ENCODE measurements around the gene CDH23.

The CDH23 gene

DNA sequence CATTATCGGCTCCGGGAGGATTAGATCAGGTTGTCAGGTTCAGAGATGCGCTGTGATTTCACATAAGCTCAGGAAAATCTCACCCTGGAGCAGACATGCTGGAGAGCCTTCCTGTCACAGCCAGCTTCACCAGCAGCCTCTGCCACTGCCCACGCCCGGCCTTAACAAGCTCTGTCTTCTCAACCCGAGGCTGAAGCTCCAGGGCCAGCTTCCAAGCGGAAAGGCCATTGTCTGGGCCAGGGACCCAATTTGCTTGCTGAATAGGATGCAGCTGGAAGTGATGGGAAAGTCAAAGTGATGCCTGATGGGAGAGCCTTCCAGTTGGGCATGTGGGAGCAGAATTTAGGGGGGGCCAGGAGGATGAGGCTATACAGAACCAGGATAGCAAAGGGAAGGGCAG, 286.6 kb downstream of the CDH23 start:
- DNase-seq, result peak in 10 of 56 donors; percentile 4 to 26 (median 14)

DNA sequence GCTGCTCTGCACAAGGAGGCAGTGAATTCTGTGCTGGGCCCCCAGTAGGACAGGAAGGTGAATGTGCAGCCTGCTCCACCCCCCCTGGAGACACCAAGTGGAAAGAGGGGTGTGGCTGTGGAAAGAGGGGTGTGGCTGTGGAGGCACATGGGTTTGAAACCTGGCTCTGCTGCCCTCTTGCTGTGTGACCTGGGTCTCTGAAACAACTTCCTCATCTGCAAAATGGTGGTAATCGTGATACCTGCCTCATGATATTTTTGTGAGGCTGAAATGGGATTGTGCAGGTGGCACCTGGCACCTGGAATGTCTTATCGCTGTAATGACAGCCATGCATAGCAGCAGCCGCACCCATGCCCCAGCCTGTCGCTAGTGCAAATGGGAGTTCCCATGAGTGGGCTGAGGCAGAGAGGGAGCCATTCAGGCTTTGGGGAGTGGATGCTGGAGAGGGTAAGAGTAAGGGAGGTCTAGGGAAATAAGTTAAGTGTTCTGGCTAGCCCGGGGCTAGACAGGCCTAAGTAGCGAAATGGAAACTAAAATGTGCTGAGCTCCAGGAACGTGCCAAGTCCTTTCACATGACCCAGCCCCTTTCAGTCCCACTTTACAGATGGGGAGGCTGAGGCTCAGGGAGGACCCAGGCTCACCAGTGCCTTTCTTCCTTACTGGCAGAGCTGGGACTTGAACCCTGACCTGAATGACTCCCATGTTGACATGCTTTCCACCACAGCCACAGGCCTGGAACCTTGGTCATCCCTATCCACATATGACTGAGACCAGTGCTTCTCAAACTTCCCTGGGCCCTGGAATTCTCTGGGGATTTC, 287.8 kb downstream of the CDH23 start:
- DNase-seq, result no peak

DNA sequence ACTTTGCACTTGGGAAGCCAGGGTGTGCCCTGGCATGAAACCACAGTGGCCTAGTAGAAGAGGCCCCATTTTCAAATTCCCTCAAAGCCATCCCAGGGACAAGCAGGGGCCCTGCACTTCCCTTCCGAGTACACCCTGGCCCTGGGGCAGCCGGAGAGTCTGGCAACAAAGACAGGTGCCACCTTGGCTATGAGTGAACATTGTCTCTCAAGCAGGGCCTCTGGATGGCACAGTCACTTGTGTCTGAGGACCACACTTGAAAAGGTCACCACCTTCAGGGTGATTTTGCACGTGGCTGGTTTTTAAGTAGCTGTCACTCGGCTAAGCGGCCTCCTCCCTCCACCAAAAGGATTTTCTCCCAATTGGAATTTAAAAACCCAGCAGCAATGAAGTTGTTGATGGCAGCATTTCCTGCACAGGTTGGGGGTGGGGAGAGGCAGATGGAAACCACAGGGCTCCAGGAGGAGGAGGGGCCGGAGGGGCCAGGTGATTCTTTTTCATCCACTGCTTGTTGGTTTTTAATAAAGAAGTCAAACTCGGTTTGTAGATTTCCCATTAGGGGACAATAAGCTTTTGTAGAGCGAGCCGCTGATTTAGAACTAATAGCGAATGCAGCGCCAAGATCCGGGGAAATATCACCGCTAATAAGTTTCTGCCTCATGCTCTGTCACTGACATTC, 289.0 kb downstream of the CDH23 start:
- no peak for DNase-seq

DNA sequence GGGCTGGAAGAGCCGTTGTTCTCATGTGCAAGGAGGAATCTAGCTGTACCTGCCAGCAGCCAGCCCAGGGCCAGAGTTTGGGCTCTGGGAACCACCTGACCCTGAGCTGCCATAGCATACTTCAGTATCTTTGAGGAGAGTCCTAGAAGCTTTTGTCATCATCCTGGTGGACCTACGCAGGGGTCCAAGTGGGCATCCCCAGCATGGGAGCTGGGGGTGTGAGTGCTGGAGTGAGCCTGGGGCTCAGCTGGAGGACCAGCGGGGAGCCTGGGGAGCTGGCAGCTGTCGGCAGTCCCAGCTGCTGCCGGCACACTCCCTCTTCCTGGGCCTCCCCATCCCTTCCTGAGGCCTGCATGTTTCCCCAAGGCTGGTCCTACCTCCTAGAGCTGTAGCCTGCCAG, 290.4 kb downstream of the CDH23 start:
- no peak for DNase-seq

DNA sequence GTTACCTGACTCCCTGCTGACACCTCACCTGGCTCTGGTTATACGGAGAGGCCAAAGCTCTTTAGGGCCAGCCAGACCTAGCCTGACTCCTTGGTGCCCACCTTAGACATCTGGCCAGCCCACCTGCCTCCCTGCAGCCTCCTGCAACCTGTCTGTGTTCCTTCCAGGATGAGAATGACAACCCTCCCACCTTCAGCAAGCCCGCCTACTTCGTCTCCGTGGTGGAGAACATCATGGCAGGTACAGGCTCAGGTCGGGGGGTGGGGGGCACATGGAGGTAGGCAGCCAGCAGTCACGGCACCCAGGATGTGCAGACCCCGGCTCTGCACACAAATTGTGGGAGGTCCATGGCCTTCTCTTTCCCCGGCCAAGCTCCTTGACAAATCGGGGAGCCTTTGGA, 290.8 kb downstream of the CDH23 start:
- no peak for DNase-seq

DNA sequence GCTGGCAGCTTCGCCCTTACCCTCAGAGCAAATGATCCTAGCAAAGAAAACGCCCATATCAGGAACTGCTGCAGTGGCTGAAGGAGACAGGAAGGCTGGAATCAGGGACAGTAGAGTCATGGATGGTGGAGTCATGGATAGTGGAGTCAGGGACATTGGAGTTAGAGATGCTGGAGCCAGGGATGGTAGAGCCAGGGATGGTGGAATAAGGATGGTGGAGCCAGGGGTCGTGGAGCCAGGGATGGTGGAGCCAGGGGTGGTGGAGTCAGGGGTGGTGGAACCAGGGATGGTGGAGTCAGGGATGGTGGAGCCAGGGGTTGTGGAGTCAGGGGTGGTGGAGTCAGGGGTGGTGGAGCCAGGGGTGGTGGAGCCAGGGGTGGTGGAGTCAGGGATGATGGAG, 291.5 kb downstream of the CDH23 start:
- no peak for DNase-seq

DNA sequence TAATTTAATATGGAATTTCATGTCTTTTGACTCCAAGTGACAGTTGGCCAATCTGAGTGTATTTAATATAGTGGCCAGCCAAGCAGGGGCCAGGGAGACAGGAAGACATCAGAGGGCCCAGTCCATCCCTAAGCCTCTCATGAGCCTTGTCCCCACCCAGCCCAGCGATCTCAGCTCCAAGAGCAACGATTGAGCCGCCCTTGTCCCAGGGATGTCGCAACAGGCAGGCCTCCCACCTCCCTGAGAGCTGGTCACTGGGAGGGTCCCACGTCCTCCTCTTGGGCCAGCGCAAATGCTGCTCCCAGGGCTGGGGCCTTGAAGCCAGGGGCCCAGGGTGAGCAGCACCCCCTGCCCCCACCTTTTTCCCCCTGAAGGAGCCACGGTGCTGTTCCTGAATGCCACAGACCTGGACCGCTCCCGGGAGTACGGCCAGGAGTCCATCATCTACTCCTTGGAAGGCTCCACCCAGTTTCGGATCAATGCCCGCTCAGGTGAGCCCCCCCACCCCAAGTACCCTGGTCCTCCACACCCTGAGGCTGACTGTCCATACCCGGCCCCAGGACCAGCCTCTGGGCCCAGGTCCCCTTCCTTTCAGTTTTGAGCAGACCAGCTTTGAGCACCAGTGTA, 293.5 kb downstream of the CDH23 start:
- DNase-seq, result no peak

DNA sequence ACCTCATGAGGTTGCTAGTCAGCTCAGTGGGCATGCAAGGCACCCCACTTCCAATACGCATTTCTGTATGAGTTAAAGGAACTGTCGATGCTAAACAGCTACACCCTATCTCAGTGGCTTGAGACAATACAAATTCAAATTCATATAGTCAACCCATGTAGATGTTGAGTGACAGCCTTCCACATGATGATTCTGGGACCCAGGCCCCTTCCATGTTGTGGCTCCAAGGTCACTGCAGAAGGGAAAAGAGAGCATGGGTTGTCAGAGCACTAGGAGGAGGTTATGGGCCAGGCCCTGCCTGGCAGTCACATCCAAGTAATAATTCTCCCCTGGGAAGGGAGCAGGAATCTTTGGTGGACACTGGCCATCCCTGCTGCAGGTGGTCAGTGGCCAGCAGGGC, 294.7 kb downstream of the CDH23 start:
- no peak for DNase-seq

DNA sequence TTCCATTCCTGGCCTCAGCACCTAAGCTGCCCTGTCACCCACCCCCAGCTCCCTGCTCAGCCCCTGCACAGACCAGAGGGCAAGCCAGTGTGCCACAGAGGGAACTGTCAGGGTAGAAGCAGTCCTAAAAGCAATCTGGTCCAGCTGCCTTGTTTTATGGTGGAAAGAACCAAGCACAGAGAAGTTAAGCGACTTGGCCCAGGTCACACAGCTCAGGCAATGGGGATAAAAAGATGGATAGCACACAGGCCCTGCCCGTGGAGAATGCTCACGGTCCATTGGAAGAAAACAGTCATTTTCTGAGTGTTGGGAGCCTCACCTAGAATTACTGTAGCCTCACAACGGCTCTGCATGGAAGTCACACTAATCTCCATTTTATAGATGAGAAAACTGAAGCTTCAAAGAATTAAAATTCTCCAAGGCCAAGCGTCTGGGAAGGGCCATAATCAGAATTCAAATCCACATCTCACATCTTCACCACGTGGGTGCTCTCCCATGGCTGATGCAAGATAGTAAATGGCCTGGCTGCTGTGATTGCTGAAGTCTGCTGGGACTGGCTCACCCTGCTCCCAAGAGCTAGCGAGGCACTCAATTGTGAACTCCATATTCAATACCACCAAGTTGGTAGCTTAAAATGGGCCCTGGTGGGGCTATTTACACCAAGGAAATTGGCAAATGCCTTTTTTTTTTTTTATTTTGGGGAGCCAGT, 296.0 kb downstream of the CDH23 start:
- DNase-seq, result no peak

DNA sequence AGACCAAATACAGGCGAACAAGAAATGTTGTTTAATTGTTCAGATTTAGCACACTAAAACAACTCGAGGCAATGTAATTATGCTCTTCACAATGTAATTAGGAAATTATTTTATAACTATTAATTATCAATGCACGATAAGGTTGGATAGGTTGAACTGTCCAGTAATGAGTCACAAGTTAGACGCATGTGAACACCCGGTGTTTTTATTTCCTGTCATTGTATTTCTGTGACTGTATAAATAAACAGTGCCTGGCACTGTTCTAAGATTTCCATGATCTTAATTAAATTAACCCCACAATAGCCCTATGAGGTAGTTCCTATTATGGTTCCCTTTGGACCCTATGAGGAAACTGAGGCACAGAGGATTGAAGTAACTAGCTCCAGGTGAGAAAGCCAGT, 296.7 kb downstream of the CDH23 start:
- DNase-seq, result no peak

DNA sequence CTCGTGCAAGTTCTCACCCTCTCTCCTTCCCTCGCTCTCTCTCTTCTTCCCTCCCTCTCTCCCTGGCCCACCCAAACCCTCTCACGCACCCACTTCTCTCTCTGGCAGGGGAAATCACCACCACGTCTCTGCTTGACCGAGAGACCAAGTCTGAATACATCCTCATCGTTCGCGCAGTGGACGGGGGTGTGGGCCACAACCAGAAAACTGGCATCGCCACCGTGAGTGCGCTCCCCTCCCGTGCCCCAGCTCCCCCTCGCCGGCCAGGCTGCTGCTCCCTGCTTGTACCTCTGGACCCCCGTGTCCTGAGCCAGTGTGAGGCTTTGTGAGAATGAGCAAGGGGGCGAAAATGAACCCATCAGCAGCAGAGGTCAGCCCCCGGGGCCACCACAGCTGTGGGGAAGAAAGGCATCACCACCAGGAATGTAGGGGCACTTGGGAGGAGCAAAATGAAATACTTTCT, 297.4 kb downstream of the CDH23 start:
- DNase-seq, result no peak

DNA sequence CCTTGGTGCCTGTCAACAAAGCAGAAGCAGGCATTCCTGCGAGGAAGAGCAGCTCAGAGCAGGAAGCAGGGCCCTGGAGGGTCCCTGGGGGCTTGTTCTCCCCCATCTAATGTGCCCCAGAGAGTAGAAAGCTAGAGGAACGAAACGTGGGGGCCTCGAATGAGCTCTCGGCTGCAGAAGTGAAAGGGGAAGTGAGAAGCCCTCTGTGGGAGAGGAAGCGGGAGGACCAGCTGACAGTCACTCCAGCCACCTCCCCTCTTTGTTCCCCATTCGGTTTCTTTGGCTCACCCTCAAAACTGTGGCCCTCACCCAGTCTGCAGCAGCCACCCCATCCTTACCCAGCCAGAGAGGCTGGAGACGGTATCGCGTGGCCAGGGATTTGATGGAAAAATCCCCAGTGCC, 297.8 kb downstream of the CDH23 start:
- DNase-seq, result peak in 16 of 56 donors; percentile 8 to 56 (median 20)

DNA sequence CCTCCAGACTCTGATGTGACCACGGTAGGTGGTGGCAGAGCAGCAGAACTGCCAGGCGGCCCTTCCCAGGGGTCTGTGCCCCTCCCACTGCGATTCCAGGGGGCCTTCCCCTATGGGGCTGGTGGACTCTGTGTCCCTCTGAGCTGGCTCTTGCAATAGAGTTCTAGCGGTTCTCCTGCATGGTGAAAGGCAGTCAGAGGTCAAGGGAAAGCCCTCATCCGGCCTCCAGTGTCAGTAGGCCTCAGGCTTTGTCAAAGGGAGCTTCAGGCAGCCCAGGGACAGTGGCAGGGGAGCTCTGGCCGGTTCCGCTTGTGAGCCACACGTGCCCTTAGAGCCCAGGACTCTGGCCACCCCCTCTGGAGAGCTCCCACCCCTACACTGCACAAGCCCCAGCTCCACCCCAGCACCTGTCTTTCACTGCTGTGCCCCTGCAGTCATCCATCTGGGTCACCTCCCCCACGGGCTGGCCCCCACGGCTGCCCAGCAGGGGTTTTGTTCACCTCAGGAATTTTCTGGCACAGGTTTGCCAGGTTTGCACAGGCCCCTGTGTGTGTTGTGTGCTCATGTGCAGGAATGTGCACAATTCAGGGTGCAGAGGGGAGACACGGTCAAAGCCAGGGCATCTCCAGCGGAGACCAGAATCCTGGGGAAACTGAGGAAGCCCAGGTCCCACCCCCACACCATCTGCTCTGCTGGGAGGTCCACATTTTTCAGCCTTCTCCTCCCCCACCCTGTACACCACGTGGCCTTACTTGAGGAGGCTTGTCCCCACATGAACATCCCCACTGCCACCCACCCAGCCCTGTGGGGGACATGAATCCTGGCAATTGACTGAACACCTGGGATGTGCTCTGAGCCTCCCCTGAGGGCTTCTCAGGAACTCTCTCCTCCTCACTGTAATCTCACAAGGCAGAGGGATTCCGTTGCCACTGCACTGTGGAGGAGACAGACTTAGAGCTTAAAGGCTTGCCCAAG, 299.1 kb downstream of the CDH23 start:
- DNase-seq, result no peak

DNA sequence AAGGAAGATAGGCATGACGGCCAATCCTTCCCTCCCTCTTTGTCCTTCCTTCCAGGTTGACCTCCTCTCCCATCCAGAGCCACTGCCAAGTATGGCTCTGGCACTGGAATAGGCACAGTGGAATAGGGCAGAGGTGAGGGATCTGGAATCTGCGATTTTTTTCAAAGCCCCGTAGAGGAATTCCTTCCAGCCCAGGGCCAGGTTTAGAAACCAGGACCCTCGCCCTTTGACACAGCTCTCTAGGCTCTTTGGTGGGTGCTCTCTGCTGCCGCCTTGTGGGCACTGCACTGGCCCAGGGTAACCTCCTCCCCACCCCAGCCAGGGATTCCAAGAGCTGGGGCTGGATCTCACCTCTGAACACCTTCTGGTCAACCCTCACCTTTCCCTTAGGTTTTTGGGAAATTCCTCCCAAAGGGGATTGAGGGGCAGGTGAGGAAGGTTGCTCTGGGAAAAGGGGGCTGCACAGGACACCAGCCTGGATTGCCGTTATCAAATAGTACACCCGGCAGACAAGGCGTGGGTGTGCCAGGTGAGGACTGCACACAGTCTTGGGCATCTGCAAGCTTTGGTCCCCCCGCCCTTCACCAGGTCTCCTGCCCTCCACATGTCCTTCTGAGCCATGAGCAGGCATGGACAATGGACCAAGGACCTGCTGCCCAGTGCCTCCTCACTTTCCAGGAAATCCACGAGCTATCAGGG, 300.1 kb downstream of the CDH23 start:
- peak in 23 of 56 donors; percentile 9 to 69 (median 28) for DNase-seq

DNA sequence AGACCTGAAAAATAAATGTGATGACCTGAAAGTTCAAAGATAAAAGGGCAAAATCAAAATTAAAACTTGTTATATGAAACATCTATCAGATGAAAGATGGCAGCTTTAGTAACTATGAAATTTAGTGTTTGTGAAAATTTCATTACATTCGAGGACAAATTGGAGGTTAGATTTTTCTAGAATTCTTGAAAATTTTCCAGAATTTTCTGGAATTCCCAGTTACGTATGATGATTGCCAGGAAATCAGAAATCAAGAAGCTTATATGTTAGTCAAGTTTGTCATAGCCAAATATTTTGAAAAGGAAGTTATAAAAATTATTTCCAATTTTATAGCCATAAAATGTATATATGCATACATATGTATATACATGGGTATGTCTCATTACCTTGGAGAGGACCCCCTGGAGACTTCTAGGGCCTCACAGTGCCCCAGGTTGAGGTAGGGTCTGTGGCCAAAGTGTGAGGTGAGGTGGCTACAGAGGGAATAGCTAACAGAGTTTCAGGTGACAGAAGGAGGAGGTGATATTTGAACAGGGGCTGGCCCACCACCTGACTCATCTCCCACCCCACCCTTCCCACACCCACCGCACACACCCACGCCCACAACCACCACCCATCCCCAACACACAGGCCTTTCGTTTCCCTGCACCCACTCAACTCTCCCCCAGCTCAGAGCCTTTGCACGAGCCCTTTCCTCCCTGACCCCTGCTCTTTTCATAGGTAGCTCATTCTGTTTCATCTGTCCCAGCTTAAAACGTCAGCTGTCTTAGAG, 301.4 kb downstream of the CDH23 start:
- DNase-seq, result no peak

DNA sequence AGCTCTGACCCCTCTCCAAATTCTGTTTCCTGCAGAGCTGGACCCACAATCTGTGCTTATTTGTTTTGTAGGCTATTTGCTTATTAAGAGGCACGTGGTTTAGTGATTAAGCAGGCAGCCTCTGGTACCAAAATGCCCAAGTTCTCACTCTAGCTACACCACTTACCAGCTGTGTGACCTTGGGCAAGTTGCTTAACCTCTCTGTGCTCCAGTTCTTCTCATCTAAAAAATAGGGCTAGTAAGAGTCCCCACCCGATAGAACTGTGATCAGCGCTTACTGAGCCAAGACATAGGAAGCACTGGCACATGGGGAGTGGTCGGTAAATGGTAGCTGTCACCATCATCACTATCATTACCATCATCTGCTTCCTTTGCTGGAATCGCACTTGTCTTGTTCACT, 302.0 kb downstream of the CDH23 start:
- no peak for DNase-seq

DNA sequence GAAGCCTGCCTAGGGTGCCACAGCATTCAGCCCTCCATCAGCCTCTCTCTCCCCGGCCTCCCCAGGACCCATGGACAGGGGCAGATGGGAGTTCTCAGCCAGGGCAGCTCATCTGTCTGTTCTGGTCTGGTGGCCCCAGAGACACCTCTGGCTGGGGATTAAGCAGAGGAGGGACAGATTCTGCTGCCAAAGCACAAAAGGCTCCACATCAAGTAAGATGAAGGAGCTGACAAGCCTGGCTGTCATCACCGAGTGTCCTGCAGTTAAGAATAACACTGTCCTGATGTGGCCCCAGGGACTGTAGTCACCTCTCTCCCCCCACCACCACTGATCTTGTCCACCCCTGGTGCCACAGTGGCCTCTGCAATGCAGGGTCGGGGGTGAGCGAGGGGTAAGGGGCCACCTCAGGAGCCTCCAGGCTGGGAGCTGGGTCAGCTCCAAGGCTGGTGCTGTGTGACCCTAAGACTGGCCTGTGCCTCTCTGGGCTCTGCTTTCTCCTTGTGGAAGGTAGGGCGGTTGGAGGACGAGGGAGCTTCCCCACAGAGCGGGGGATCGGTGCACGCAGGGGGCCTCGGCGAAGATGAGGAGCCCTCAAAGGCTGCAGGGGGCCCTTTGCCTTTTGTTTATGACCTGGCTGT, 304.1 kb downstream of the CDH23 start:
- no peak for DNase-seq

DNA sequence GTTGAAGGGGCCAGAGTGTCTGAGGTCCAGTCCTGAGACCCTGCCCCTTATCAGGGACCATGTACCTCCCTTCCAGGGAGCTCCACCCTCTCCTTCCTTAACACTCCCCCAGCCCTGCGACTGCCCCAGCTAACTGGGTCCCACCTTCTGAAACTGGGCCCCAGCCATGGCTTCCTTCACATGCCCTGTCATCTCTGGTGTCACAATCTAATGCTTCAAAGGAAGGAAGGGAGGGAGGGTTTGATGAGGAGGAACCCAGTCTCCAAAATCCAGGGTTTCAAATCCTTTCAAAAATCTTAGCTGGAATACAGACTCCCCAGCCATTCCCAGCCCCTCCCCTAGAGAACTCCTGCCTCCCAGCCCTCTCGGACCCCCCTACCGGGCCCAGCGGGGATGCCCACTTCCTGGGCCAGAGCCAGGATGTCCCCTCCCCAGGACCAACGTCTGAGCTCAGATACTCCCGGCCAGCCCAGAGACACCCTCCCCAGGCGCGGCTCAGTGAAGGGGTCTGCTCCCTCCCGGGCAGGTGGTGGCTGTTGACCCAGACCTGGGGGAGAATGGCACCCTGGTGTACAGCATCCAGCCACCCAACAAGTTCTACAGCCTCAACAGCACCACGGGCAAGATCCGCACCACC, 304.9 kb downstream of the CDH23 start:
- no peak for DNase-seq
